Psoas muscle (tissue), 8 donors: ENCODE measurements around the gene SMYD2. TPM values are rescaled to one million over a fixed set of nuclear protein-coding genes. Genes with fewer than 3 reads are reported as not detected.

Experiments used
- ATAC-seq, 4 donors: fragments of 200-7000 bp; cut with Tn5 transposase; one replicate each; pipeline ENCODE4 v1.9.1; 2020; ENCODE audit warnings: moderate library complexity in 3 of 4, mild to moderate bottlenecking in 2 of 4
- DNase-seq, 2 donors: peaks; one replicate each; pipeline ENCODE4 v3.0.0-alpha.2; 2020
- H3K27ac ChIP-seq: fragments of 200-600 bp; one replicate; pipeline ENCODE4 v1.8.0; 2022
- H3K27me3 ChIP-seq, 3 donors: fragments of 200-600 bp in 1 of 3; one replicate each; pipeline versions ENCODE4 v1.6.1 to v1.8.0; 2013 to 2022; ENCODE audit warnings: low read length in 2 of 3, mild to moderate bottlenecking in 2 of 3, moderate library complexity in 1 of 3; ENCODE audit not compliant: insufficient read depth in 3 of 3
- H3K36me3 ChIP-seq, 2 donors: fragments of 200-600 bp in 1 of 2; one replicate each; pipeline versions ENCODE4 v1.6.1 to v1.8.0; 2013 to 2022; ENCODE audit warnings: low read depth in 1 of 2, mild to moderate bottlenecking in 1 of 2, moderate library complexity in 1 of 2; ENCODE audit not compliant: insufficient read depth in 1 of 2
- H3K4me1 ChIP-seq: fragments of 200-600 bp; one replicate; pipeline ENCODE4 v1.8.0; 2022
- H3K4me3 ChIP-seq: fragments of 200-600 bp; one replicate; pipeline ENCODE4 v1.8.0; 2022; ENCODE audit warnings: mild to moderate bottlenecking
- H3K9me3 ChIP-seq: fragments of 200-600 bp; one replicate; pipeline ENCODE4 v1.8.0; 2022
- CTCF ChIP-seq: fragments of 200-600 bp; IDR thresholded peaks from one replicate; pipeline ENCODE4 v1.8.0; 2022; ENCODE audit warnings: antibody characterized with exemption
- WGBS, 3 donors: extraction: QIAGEN DNeasy Blood & Tissue Kit; methylation state at CpG; one replicate each; pipeline versions ENCODE4 v1.1.6 to v1.1.7; 2013; 5-methylcytosine and 5-hydroxymethylcytosine counted together
- intact Hi-C, 2 donors: fragments of 100-400 bp; cut with DNase I; formaldehyde crosslinking; loops; one replicate each; pipeline versions ENCODE4 v1.11.0 to v1.14.2; 2022
- polyA plus RNA-seq, 3 donors: library from polyadenylated mRNA; stranded (reverse); fragments of 200-250 nt; gene quantifications; one replicate each; pipeline ENCODE4 v1.2.3, GENCODE V29; 2013
- total RNA-seq, 4 donors: library from RNA; stranded (reverse); fragmentation: NEBNext Ultra II Directional in 2 of 4; extraction: Animal tissue kit (Norgen Biotek cat#: 25700) in 2 of 4; gene quantifications; one replicate each; pipeline versions ENCODE4 v1.2.1 to v1.2.4, GENCODE V29; 2021 to 2023
- donor health status: healthy with polysubstance abuse.
- donor health status: DM: no; HTN: no; CAD: no; lungs with moderate emphysema.
- donor health status: Bipolar disorder and iron deficiency.
- donor health status: healthy.
- donor health status: DM: yes; HTN: yes; CAD: no.
- donor health status: DM: no; HTN: no; CAD: no.
- donor health status: DM: no; HTN: no; CAD: no.
- donor health status: DM: yes; HTN: yes; CAD: no.

SMYD2 gene
- total and polyA plus RNA-seq, 7 donors, result 15.6 to 75.3 (median 46.9) TPM

DNA sequence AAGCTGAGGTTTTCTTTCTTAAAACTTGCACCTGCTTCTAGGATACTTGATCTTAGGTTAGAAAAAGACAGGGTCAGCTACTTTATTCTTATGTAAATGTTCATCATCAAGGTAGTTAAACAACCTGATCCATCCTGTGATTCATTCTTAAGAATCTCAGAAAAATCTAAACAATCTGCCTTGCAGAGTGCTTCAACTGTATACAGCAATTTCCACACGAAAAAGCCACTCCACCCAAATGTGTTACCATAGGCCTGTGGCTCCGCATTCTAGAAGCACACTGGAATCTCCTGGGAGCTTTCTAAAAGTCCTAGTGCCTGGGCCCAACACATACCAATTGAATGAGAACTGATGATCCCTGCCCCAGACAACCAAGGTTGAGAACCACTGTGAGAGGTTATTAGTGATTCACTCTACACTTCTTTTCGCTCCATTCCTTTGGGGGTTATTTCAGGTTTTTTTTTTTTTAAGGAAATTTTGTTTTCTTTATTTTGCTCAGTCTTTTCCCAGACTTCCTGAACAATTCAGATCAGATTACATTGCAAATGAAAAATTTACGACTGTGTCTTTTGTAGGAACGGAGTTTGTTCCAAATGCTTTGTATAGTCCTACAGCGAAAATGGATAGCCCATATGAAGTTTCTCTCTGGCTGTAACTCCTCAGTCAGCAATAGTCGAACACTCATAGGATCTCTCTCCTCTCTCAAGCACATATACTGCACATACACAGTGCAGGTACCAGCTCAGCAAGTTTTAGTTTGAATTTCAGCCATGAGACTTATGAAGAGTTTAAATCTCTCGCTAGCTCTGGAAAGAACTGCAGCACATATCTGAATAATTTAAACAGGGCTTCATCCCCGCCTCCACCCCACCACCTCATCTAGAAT is 16.1 kb downstream of the SMYD2 start:
- H3K27me3 ChIP-seq, result no peaks in the 10 kb centered on the region
- no peaks in the 10 kb centered on the region for H3K36me3 ChIP-seq
- H3K27ac ChIP-seq, result peak overlapping the region; percentile 59
- intact Hi-C loops, result no loop called here
- ATAC-seq (peak; percentile 85 to 96 (median 89)), DNase-seq (no peak)
- H3K4me1 ChIP-seq, result peaks cover 27% of the 10 kb centered on the region
- H3K9me3 ChIP-seq, result no peaks in the 10 kb centered on the region
- 23 to 40% (median 26%) methylated on average over 9 of the region's 9 CpGs for WGBS, 3 donors
- H3K4me3 ChIP-seq, result peak overlapping the region; percentile 41
- TF ChIP-seq CTCF, result no peak

GRCh38 chr1:214300149-214300780 is 19.3 kb downstream of the SMYD2 start:
- no peak overlapping the region for H3K4me3 ChIP-seq
- no peaks in the 10 kb centered on the region for H3K36me3 ChIP-seq
- ATAC-seq (no peak), DNase-seq (no peak)
- no peak for TF ChIP-seq CTCF
- H3K9me3 ChIP-seq, result no peaks in the 10 kb centered on the region
- H3K27ac ChIP-seq, result no peak overlapping the region
- intact Hi-C loops, result no loop called here
- H3K27me3 ChIP-seq, result no peaks in the 10 kb centered on the region
- WGBS, 3 donors, result 82 to 93% (median 83%) methylated on average over 9 of the region's 9 CpGs
- peaks cover 25% of the 10 kb centered on the region for H3K4me1 ChIP-seq

GRCh38 chr1:214301526-214301925 is 20.6 kb downstream of the SMYD2 start:
- Histone ChIP-seq H3K4me1 (peaks cover 12% of the 10 kb centered on the region), H3K9me3 (no peaks in the 10 kb centered on the region), H3K27ac (no peak overlapping the region), H3K36me3 (no peaks in the 10 kb centered on the region), H3K27me3 (no peaks in the 10 kb centered on the region), H3K4me3 (no peak overlapping the region)
- intact Hi-C loops, result no loop called here
- no peak for TF ChIP-seq CTCF
- ATAC-seq (no peak), DNase-seq (no peak)

DNA sequence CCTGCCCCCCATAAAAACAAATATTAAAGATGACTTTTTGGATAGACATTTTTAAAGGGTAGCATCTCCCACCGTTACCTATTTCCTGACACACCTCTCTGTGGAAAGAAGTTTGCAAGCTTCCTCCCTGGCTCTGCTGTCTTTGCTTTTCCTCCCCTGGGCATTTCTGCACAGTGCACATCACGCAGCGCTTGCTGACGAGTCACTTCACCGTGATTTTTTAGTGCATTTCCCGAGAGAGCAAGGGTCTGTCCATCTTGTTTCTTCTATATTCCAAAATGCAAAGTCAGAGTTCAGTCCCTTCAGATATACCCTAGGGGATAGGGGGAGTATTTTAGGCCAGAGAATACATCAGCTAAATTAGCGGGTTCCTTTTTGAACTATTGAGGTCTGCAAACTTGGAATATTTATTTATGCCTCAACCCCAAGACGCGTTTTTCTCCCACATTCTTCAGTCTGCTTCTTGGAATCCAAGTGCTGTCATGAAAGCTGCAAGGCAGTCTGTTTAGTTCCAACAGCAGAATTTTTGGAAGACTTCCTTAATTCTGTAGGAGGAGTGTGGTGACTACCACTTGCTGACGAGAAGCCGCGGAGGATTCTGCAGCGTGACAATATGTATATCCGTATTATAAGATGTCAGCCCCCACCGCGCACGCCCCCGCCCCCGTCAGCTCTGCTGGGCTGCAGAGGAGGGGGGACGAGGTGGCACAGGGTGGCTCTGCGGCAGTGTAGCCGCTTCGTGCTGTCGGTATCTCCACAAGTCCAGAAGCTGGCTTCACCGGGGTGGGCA is 22.4 kb downstream of the SMYD2 start:
- intact Hi-C loops, result no loop called here
- DNase-seq (no peak), ATAC-seq (no peak)
- Histone ChIP-seq H3K27ac (no peak overlapping the region), H3K36me3 (no peaks in the 10 kb centered on the region), H3K4me3 (no peak overlapping the region), H3K4me1 (no peaks in the 10 kb centered on the region), H3K27me3 (no peaks in the 10 kb centered on the region), H3K9me3 (no peaks in the 10 kb centered on the region)
- WGBS, 3 donors, result 66 to 75% (median 70%) methylated on average over 25 of the region's 25 CpGs
- no peak for TF ChIP-seq CTCF
